HL-60/S4 treated with phorbol 12-myristate 13-acetate at 8.2 ng/mL for 4 days and 3 days (cell line): ENCODE data around the gene FTO.

Source experiments
- in situ Hi-C: fragments of 300-500 bp; cut with MboI; formaldehyde crosslinking; loops from 2 replicates; pipeline ENCODE4 v1.15.0; 2022; ENCODE audit warnings: low sequenced_read_pairs

The FTO gene

DNA sequence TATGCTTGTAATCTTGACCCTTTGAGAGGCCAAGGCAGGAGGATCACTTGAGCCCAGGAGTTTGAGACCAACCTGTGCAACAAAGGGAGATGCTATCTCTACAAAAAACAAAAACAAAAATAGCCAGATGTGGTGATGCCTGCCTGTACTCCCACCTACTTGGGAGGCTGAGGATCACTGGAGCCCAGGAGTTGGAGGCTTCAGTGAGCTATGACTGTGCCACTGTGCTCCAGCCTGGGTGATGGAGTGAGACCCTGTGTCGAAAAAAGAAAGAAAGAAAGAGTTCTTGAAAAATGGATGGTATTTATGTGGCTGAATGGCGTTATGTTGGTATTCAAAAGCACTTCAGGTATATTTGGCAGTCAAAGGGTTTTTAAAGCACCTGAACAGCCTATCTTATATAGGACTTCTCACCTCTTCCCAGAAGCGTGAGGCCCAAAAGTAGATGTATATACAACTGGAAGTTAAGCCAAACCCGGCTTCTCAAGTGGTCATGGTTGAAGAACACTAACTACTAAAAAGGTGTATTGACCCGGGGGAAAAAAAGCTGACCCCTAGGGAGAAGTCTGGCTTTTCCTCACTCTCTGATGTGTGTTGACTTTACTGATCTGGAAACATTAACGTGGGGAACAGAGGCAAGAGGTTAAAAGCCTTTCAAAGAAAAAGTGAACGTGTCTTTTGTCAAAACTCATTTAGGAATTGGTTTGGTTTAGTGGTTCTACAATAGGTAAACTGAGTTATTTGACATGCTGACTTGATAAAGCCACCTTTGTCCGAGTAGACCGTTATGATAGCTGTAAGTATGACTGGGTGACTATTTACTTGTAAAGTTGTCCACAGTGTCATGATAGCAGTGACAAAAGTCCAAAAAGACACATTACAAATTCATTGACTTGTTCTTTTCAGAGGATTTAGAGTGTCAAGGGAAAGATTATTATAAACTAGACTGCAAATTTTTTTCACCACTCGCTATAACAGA is 399.2 kb downstream of the FTO start:
- in situ Hi-C loops, result no loop called here

DNA sequence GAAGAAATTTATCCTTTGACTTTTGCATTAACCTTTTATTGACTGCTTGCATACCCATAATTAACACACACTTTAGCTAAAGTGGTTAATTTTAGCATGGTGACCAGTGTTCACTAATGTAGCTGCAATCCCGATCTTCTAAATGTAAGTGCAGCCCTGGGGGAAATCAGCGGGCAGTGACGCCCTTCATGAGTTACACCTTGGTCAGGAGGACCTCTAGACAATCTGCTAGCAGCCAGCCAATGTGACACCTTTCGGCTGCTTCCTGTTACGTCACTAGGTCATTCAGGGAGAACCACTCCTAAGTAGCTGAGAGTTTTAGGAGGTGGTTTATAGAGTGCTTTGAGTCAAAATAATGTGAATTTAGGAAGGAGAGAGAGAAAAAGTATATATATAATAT is 402.1 kb downstream of the FTO start:
- in situ Hi-C loops, result no loop called here

DNA sequence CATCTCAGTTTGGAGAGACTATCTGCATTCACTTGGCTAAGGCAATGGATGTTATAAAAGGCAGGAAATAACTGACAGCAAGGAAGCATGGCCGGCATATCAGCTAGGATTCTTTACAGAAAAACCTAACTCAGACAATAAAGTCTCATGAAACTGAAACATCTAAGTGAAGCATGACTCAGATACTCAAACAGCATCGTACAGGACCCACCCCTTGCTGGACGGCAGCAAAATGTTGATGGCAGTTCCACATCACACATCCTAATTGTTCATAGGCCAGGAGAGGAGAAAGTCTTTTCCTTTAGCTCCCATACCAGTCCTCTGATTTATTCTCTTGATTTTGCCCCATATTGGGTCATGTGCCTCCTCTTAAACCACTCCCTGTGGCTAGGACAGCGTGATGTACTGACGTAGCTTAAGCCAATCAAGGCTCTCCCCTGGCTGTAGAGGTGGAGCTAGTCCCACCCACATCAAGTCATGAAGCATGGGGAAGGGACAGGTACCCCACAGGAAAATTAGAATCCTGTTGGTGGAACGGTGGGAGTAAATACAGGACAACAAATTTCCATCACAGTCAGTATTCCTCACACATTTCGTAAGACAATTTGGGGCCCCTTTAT is 403.7 kb downstream of the FTO start:
- in situ Hi-C loops, result no loop called here

DNA sequence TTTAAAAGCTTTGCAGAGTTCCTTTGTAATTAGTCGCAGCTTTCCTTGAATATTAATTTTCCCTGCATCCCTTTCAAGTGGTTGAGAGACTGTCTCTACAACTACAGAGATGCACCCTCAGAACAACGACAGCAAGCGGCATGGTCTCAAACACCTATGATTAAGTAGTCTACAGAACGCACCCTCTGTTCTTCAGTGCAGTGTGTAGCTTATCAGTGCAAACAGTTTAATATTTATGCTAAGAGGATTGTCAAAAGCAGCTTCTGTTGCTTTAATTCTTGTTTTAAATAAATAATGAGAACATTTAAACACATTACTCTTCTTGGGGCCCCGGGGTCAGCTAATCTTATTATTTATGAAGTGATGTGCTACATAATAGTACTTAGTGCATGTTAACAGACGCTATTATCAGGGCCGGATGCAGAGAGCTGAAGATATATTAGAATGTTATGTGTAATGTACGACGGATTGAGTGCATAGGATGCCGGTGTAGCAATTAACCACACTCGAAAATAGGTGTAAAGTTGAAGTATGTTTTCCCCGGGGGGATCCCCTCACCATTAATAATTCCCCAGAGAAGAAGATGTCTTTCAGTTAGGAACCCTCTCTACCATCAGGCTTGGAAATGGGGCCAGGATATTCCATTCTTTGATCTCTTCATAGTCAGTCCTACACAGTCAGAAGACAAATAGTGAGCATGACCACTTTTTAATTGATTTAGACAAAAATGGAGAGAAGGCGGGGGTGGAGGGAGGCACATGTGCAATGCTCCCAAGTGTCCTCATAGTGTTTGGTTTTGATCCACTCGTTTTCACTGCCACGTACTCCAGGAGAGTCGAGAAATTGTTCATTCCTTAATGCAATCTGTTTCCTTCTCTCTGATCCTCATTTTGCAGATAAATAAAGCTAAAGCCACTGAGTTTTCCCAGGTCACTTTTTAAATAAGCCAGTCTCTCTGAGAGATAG is 406.3 kb downstream of the FTO start:
- in situ Hi-C loops, result no loop called here

DNA sequence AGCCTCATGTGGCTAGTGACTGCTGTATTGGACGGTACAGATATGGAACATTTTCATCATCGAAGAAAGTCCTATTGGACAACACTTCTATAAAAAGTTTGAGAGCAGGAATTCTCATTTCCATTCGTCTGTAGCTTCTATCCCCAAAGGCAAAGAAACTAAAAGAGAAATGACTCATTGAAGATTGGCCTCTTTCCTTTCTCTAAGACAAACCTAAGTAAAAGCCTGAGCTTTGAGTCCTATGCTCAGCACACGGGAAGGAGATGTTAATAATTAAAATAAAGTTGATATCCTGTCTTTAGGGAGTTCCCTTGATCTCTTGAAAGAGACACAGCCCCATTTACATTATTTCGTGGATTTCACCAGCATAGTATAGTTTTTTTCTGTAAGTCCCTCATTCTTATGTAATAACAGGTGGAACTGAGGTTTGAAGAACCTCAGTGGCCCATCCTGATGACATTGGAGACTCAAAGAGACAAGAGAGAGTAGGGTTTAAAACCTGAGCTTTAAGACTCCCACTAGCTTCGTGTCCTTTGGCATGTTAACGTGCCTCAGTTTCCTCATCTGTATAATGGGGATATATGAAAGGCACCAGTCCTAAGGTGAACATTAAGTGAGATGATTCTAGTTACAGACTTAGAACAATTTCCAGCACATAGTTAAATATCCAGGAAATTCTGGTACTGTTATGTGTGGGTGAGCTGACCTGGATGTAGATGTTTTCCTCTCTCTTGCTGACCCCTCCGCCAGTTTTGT is 408.7 kb downstream of the FTO start:
- in situ Hi-C loops, result no loop called here

DNA sequence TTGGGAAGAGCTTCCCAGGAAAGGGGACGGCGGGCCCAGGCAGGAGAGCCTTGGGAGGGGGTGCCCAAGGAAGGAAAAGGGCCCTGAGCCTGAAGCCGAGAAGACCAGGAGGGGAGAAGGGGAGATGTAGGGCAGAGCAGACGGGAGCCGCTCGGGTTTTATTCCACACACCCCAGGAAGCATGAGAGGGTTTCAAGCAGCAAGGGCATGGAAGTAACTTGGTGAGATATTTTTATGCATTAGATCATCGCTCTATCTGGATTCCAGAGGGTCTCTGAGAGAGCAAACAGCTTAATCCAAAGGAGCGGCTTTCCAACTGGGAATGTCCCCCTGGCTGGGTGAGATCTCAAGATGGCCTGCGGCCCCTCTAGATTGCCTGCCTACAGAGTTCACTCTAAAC is 411.6 kb downstream of the FTO start:
- in situ Hi-C loops, result no loop called here

DNA sequence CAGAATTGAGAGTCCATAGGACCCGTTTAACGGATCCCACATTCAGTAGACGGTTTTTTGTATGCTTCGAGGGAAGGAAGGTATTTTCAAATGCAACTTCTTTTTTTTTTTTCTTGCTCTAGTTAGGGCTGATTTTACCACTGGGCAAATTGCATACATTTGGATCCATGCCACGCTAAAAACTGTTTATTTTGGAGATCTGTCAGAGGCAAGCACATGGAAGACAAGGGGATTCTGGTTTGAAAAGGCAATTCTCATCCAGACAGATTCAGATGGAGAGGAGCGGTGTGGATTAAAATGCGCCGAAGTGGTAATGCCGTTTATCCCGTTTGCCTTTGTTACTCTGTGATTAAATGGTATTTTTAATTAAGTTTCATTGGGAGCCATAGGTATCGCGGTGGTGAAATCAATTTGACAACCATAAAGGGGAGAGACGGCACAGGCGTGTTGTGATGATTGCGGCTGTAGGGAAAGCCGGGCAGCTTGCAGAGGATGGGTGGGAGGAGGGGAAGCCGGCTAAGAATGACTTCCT is 412.2 kb downstream of the FTO start:
- in situ Hi-C loops, result no loop called here

DNA sequence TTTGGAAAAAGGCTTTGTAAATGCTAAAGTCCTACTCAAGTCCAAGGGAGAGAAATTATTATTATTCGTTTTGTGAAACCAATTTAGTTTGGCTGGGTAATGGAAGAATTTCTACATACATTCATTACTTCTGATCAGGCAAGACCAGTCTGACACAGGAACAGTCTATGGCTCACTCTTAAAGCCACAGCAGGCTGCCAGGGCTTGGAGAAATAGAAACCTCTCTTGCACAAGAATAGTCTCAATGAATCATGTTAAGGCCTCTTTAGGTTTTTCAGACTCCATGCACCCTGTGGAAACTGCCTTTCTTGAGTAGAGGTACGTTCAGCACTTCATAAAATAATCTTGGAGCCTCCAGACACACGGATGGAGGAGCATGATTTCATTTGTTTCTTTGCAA is 414.9 kb downstream of the FTO start:
- in situ Hi-C loops, result no loop called here

DNA sequence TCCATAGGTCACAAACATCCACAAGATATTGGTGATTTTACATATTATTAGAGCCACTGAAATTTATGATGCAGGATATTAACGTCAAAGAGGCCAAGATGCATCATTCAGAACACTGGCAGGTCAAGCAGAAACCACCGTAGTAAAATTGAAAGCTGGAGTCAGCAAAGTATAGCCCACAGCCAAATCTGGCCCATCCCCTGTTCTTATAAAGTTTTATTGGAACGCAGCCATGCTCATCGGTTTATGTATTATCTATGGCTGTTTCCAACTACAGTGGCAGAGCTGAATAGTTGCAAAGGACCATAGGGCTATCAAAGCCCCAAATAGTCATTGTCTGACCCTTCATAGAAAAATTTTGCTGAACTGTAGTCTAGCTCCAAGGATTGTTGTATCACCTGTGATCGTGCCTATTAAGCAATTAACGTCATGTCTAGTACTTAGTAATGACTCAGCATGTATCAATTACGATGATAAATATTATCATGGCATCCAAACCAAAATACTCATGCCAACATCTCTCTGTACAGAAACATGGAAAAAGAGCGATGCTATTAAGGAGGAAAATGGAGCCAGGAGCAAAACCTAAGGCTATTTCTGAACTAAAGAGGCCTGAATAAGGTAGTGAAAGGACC is 417.0 kb downstream of the FTO start:
- in situ Hi-C loops, result no loop called here

DNA sequence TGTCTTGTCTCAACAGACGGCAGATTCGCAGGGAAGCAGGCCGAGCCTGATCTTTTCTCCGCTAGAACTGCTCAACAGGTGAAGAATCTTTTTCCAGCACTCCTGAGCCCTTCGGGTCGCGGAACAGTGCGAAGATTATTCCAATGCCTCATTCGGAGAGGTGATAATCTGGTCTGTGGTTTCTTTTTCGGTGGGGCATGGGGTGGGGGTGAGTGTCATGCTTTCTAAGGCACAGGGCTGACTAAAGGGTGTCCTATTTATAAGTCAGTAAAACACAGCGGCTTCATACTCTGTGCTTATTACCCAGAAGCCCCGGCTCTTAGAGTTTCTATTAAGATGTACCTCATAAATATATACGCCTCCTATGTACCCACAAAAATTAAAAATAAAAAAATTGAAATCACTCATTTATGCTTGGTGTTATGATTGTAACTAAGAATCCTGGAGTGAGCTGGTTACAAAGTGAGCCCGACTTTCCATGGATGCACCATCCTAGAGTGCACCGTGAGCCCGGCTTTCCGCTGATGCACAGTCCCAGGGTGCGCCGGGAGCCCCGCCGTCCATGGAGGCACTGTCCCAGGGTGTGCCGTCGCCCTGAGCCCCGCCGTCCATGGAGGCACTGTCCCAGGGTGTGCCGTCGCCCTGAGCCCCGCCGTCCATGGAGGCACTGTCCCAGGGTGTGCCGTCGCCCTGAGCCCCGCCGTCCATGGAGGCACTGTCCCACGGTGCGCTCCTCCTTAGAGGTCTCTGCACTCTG is 417.8 kb downstream of the FTO start:
- in situ Hi-C loops, result no loop called here

DNA sequence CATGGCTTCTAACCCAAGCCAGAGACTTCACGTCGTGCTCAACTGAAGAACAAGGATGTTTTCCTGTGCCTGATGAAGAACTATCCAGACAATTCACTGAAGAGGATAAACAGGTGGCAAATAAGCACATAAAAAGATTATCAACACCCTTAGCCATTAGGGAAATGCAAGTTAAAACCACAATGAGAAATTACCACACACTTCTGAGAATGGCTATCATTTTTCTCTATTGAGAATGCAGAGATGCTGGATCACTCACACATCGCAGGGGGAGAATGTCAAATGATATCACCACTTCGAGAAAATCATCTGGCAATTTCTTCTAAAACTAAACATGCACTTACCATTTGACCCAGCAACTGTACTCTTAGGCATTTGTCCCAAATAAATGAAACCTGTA is 419.8 kb downstream of the FTO start:
- in situ Hi-C loops, result no loop called here

DNA sequence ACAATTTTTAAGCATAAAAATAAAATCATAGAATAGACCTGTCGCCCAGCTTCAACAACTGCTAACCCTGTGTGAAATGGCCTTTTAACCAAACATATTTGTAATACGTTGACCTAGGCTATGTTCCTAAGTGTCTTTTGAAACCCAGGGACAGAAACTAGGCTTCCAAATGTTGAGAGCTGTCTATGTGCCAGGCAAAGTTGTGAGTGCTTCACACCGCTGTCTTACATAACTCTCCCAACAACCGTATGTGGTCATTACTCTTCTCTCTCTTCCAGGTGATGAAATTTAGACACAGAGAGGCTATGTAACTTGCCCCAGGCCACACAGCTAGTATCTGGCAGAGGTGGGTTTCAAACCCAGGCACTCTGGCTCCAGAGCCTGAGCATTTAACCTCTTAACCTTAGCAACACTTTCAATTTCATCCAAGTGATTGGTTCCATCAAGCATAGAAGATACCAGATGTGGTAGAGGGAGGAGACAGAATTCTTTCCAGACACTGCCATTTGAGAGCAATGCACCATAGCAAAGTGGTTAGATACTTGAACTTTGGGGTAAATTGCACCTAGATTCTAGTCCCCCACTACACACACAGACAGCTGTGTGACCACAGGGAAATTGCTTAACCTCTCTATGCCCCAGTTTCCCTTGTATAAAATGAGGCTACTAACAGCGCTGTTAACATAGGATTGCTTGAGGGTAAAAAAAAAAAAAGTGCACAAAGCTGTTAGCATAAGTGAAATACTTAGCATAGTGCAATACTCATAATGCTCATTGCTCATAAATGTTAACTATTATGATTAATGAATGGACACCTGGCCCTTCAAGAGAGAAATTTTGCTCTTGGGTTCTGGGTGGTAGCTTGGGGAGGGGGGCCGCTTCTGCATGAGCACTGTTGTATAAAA is 422.0 kb downstream of the FTO start:
- in situ Hi-C loops, result no loop called here

DNA sequence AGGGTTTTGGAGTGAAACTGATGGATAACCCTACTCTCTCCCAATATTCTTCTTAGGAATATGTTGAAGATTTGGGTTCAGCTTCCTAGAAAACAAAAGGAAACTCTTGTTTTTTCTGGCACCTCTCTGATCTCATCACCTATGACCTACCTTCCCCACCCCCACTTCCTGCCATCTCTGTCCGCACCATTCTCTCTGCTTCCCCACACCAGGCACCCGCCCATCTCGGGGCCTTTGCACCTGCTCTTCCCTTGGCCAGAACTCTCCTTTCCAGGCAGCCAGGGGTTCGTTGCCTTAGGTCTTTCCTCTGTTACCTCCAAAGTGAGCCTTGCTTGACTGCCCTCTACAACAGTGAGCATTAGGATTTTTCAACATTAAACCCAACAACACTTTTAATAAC is 423.0 kb downstream of the FTO start:
- in situ Hi-C loops, result no loop called here

DNA sequence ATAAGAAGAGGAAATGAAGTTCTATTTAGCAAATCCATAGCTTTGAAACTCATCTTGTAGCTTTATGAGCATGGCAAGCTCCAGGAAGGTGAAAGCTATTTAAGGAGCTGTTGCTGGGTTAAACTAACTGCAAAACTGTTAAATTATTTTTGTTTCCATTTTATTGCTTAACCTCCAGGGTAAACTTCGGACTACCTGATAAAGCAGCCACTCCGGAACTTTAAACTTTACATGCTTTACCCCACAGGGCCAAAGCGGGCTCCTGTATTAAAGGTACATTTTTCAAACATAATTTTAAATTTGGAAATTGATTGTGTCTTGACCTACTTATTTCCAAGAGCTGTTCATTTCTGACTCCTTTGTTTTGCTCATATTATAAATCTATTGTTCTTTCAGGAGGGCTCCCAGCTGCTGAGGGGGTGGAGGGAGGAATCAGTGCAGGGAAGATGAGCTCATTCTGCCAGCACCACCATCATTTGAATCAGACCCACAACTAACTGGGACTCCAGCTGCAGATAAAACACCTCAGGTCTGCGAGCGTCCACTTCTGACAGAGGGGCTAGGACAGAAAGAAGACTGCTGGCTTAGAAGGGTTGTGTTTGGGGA is 424.8 kb downstream of the FTO start:
- in situ Hi-C loops, result no loop called here

DNA sequence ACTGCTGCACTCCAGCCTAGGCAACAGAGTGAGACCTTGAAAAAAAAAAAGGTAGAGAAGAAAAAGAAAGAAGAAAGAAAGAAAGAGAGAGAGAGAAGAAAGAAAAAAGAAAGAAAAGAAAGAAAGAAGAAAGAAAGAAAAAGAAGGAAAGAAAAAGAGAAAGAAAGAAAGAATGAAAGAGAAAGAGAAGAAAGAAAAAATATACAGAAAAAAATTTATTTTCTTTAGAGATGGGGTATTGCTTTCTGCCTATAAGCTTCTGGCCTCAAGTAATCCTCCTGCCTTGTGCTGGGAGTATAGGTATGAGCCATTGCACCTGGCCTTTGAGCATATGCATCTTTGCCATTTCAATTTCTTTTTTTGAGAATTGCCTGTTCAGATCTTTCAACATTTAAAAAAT is 425.9 kb downstream of the FTO start:
- in situ Hi-C loops, result no loop called here

DNA sequence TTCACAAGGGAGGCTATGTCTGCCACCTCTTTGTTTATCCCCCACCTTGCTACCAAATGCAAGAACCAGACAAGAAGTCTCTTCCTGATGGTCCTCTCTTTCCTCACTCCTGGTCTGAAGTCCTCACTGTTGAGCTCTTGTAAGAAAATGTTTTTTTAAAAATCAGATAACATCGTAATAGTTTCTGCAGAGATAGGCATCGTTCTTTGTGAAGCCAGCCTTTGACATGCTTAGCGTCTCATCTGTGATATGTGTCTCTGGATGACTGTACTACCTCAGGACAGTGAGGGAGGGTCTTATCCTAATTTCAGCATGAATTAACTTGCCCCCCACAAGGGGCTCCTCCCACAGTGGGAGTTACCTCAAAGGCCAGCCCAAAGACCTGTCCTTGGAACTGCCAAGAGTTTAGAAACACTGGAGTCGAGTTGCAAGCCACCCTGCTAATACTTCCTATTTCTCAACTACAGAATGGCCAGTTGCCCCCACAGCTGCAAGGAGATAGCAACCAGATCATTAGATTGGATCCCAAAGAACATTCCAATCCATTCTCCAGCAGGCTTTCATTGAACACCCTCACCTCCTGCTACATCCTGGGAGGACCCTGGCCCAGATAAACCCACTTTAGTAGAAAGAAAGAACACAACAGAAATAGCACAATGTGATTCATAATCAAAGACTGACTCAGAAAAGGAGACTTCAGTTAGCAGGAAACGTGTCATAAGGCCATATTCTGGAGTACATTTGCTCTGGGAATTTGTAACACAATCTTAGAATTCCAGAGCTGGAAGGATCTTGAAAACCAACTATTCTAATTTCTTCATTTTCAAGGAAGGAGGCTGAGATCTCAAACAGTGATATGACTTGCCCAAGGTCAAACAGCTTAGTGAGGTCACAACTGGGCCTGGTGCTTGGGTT is 431.7 kb downstream of the FTO start:
- in situ Hi-C loops, result no loop called here

DNA sequence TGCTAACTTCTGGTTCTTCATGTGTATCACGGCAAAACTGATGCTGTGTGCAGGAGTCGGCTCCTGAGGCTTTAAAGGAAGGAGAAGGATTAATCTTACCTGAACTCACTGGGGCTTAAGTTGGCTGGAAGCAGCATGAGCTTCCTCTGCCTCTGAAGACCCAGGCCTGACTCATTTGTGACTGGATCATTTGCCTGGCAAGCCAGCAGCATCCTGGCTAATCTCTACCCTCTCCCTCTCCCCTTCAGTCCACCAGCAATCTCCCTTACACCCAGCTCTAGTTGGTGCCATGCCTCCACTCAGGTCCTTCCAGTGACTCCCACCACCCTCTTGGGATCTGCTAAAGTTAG is 432.3 kb downstream of the FTO start:
- in situ Hi-C loops, result no loop called here
